ENCODE data around the gene CRELD2.
A peak's percentile ranks its signal among the peaks of the same experiment; 100 is the strongest.

The CRELD2 gene

GRCh38 chr22:49959782-49960158, 41.3 kb downstream of the CRELD2 start:
- peak; percentile 87 for DNase-seq

DNA sequence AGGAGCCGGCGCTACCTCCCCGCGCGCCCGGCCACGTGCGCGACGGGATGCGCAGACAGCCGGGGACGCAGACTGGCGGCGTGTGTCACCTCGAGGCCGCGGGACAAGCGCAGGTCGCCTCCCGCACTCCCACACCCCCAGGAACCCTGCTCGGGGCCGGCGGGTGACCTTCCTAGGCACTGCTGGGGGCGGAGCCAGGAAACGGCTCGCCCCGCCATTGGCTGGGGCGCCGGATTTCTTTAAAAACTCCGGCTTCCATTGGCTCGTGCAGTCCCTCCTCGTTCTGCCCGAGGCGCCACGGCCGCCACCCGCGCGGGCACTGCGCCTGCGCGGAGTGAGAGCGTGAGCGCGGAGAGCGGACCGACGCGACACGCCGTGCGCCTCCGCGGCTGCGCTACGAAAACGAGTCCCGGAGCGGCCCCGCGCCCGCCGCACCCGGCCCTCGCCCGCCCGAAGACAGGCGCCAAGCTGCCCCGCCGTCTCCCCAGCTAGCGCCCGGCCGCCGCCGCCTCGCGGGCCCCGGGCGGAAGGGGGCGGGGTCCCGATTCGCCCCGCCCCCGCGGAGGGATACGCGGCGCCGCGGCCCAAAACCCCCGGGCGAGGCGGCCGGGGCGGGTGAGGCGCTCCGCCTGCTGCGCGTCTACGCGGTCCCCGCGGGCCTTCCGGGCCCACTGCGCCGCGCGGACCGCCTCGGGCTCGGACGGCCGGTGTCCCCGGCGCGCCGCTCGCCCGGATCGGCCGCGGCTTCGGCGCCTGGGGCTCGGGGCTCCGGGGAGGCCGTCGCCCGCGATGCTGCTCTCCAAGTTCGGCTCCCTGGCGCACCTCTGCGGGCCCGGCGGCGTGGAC, 41.9 kb downstream of the CRELD2 start, which contains the start of gene PIM3:
Gene PIM3, plus strand, starts transcription at position 614 of the 846 bp plus-strand sequence. Its CDS starts 176 bp downstream, at position 790.
- peak; percentile 97 for DNase-seq

DNA sequence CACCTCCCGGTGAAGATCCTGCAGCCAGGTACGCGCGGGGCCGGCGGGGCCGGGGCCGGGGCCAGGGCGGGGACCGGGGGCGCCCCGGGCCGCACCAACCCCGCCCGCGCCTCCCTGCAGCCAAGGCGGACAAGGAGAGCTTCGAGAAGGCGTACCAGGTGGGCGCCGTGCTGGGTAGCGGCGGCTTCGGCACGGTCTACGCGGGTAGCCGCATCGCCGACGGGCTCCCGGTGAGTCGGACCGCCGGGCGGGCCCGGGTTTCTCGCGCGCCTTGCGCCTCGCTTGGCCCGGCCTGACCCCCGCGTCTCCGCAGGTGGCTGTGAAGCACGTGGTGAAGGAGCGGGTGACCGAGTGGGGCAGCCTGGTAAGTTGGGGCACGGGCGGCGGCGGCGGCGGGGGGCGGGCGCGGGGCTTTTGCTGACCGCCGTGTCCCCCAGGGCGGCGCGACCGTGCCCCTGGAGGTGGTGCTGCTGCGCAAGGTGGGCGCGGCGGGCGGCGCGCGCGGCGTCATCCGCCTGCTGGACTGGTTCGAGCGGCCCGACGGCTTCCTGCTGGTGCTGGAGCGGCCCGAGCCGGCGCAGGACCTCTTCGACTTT, 42.7 kb downstream of the CRELD2 start:
- DNase-seq = peak; percentile 70

- no peak for DNase-seq
Measured at GRCh38 chr22:49961601-49962011, 43.2 kb downstream of the CRELD2 start.

- peak; percentile 95 for DNase-seq
Measured at GRCh38 chr22:49962012-49962750, 43.7 kb downstream of the CRELD2 start.

DNA sequence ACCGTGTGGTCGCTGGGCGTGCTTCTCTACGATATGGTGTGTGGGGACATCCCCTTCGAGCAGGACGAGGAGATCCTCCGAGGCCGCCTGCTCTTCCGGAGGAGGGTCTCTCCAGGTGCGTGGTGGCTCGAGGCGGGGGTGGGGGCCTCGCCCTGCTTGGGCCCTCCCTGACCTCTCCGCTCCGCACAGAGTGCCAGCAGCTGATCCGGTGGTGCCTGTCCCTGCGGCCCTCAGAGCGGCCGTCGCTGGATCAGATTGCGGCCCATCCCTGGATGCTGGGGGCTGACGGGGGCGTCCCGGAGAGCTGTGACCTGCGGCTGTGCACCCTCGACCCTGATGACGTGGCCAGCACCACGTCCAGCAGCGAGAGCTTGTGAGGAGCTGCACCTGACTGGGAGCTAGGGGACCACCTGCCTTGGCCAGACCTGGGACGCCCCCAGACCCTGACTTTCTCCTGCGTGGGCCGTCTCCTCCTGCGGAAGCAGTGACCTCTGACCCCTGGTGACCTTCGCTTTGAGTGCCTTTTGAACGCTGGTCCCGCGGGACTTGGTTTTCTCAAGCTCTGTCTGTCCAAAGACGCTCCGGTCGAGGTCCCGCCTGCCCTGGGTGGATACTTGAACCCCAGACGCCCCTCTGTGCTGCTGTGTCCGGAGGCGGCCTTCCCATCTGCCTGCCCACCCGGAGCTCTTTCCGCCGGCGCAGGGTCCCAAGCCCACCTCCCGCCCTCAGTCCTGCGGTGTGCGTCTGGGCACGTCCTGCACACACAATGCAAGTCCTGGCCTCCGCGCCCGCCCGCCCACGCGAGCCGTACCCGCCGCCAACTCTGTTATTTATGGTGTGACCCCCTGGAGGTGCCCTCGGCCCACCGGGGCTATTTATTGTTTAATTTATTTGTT, 44.6 kb downstream of the CRELD2 start:
- no peak for DNase-seq

GRCh38 chr22:49963647-49964026, 45.2 kb downstream of the CRELD2 start:
- no peak for DNase-seq

DNA sequence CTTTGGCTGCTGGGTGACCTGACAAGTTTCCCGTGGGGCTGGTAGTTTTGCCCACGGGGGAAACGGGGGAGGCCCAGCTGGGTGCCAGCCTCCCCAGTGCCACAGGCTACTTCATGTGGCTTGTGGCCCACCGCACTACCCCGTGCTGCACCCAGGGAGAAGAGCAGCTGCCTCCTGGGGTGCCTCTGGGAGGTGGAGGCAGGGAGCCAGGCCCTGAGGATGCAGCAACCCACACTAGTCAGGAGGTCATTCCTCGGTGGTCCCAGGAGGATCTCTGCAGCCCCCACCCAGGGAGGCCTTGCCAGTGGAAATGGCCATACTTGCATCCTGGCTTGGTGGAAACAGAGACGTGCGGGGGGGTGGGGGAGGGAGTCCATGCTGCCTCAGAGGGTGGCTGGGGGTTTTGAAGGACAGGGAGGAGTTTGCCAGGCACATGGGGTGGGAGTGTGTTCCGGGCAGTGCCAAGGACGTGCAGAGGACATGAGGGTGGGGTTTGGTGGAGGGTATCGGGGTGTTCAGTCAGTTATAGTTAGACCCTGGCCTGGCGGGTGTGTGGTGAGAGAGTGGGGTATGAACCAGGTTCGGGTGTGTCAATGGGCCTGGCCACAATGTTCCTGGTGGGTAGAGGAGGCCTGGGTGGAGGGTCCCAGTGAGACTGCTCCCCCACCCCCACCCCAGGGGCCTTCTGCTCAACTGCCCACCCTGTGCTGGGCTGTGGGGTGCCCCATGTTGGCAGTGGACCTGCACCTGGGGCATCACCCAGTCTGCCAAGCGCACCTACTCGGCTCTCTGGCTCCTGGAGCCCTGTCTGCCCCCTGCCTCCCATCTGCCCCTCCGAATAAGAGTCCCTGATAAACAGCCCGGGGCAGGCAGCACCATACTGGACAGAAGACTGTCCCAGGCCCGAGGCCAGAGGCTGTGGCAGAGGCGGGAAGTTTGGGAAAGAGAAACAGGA, 46.0 kb downstream of the CRELD2 start:
- no peak for DNase-seq

- no peak for DNase-seq
Measured at GRCh38 chr22:49965091-49966040, 46.9 kb downstream of the CRELD2 start.

- no peak for DNase-seq
Measured at GRCh38 chr22:49966041-49966773, 47.8 kb downstream of the CRELD2 start.

DNA sequence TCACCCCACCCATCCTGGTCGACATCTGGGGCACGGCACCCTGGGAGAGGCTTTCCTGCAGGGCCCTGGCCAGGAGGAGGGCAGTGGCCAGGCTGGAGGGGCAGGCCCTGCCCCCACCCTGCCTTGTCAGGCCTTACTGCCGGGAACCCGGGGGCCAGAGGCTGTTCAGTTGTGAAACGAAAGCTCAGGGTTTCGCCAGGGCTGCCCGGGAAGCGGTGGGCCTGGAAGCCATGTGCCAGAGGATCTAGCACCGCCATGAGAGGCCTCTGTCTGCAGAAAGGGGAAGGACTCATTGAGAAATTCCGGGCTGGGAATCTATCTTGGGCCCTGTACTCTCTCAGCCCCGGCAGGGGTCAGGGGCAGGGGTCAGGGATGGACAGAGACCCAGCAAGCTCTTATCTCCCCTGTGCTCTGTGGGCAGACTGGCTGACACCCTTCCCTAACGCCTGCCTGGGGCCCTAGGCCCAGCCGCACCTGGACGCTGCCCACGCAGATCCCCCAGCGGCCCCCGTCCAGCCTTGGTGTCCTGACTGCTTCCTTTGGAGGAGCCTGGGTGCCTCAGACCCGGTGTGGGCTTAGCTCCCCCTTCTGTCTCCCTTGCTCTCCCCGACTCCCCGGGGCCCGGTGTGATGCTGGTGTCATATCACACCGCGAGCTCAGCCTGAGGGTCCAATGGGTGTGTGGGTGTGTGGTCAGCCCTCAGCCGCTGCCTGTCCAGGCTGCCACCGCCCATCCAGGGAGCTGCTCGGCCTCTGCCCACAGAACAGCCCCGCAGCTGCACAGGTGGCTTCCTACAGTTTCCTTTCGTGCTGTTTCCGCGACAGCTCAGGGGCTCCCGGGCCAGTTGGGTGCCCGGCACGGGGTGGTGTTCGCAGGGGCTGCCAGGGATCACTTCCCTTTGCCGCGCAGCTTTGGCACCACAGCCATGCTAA, 48.6 kb downstream of the CRELD2 start:
- no peak for DNase-seq

- DNase-seq = no peak
Measured at GRCh38 chr22:49967706-49968208, 49.3 kb downstream of the CRELD2 start.

DNA sequence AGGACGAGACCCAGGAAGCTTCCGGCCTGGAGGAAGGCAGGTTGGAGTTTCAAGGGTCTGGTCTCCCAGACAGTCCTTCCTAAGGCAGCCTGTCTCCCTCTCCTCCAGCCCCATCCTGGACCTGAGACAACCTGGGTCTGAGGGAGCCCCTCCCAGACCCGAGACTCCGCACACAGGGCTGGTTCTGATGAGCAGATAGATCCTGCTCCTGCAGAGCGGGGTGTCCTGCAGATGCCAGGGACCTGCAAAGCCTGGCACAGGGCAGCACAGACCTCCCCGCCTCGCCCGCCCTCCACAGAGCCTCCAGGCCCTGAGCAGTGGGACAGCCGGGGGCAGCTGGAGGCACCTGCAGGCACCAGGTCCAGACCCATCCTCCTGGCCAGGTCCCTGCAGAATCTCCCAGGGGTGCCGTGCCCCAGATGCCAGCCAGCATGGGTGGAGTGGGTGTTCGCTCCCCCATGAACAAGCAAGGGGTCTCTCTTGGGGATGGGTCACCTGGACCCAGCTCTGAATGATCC, 49.9 kb downstream of the CRELD2 start:
- no peak for DNase-seq

- DNase-seq = no peak
Measured at GRCh38 chr22:49968831-49969661, 50.6 kb downstream of the CRELD2 start.

- no peak for DNase-seq
Measured at GRCh38 chr22:49969751-49970527, 51.5 kb downstream of the CRELD2 start.

Data from DMS53 (cell line).